ENCODE data around the gene DHX38. TPM values are rescaled to one million over a fixed set of nuclear protein-coding genes. Genes with fewer than 3 reads are reported as not detected.

Gene DHX38
- polyA plus RNA-seq, 1 of the 3 experiments (the other 2 are of a cell fraction): 75.0 TPM

DNA sequence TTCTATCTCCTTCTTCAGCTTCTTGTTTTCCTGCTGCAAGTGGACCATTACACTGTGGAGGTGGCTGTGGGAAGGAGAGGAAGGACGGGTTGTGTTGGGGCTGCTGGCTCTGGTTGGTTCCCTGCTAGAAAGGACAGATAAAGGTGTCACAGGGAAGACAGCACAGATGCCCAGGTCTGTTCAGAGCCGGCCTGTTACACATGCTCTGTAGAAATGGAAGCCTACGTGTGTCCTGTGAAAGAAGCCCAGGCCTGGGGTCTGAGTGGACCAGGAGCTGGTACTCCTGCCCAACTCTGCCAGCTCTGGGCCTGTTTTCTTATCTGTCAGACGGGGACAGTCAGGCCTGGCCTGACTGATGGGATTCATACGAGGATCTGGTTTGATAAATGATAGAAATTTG is 26.4 kb downstream of the DHX38 start:
- Histone ChIP-seq H3K9me2 (no peaks in the 10 kb centered on the region), H4K20me1 (ENCODE audit: insufficient read depth) (no peaks in the 10 kb centered on the region), H3K27ac (ENCODE audit: low read depth in 2 of 2, low read length in 1 of 2) (no peak overlapping the region), H3F3A (replicated peaks; ENCODE audit: insufficient read depth) (no peaks in the 10 kb centered on the region), H3K36me3 (replicated peaks in 1 of 2; ENCODE audit: control insufficient read depth in 1 of 2, insufficient read depth in 2 of 2, low read length in 1 of 2) (peaks cover 0 to 4% of the 10 kb centered on the region in 2 experiments), H3K9ac (no peak overlapping the region), H2AFZ (ENCODE audit: low read depth) (no peak overlapping the region), H3K4me3 (ENCODE audit: low read depth in 2 of 2, low read length in 1 of 2) (no peak overlapping the region), H3K9me3 (no peaks in the 10 kb centered on the region), H3K4me2 (no peak overlapping the region), H3K79me2 (ENCODE audit: insufficient read depth) (no peaks in the 10 kb centered on the region), H3K4me1 (ENCODE audit: control insufficient read depth in 1 of 2, insufficient read depth in 2 of 2, low read depth in 1 of 2, low read length in 1 of 2) (peaks cover 0 to 2% of the 10 kb centered on the region in 2 experiments; a peak in 2 of 4 replicates), H3K27me3 (ENCODE audit: insufficient read depth) (no peaks in the 10 kb centered on the region)
- CTCF ChIA-PET: no interaction called here
- 80% methylated on average over 5 of the region's 5 CpGs for WGBS (ENCODE audit: low lambda C conversion rate)
- DNase-seq: no peak
- TF ChIP-seq POLR2AphosphoS5 (IDR thresholded peaks at IDR 0.05; ENCODE audit: low read depth, low read length) (no peak), TAF1 (IDR thresholded peaks at IDR 0.05; ENCODE audit: borderline replicate concordance, low read depth, low read length) (no peak), TCF12 (IDR thresholded peaks at IDR 0.05) (no peak), JUND (IDR thresholded peaks at IDR 0.05) (no peak), MEF2A (IDR thresholded peaks at IDR 0.05; ENCODE audit: borderline replicate concordance, low read depth) (no peak), RAD21 (IDR thresholded peaks at IDR 0.05; ENCODE audit: low read length) (no peak), RCOR1 (IDR thresholded peaks at IDR 0.05; ENCODE audit: low read length) (no peak), SIN3A (IDR thresholded peaks at IDR 0.05; ENCODE audit: borderline replicate concordance, low read depth, low read length) (no peak), EP300 (IDR thresholded peaks at IDR 0.05; ENCODE audit: borderline replicate concordance in 1 of 2, low read depth in 1 of 2, low read length in 1 of 2) (no peak), GATA2 (CRISPR knock-in tag; IDR thresholded peaks at IDR 0.05) (no peak), EZH2phosphoT487 (IDR thresholded peaks at IDR 0.05; ENCODE audit: borderline replicate concordance, low read depth) (no peak), TEAD4 (IDR thresholded peaks at IDR 0.05; ENCODE audit: borderline replicate concordance, insufficient read depth) (no peak), NFIC (IDR thresholded peaks at IDR 0.05; ENCODE audit: borderline replicate concordance) (no peak), RXRA (IDR thresholded peaks at IDR 0.05; ENCODE audit: borderline replicate concordance, low read depth) (no peak)
- TF ChIP-seq, protein P1, sequence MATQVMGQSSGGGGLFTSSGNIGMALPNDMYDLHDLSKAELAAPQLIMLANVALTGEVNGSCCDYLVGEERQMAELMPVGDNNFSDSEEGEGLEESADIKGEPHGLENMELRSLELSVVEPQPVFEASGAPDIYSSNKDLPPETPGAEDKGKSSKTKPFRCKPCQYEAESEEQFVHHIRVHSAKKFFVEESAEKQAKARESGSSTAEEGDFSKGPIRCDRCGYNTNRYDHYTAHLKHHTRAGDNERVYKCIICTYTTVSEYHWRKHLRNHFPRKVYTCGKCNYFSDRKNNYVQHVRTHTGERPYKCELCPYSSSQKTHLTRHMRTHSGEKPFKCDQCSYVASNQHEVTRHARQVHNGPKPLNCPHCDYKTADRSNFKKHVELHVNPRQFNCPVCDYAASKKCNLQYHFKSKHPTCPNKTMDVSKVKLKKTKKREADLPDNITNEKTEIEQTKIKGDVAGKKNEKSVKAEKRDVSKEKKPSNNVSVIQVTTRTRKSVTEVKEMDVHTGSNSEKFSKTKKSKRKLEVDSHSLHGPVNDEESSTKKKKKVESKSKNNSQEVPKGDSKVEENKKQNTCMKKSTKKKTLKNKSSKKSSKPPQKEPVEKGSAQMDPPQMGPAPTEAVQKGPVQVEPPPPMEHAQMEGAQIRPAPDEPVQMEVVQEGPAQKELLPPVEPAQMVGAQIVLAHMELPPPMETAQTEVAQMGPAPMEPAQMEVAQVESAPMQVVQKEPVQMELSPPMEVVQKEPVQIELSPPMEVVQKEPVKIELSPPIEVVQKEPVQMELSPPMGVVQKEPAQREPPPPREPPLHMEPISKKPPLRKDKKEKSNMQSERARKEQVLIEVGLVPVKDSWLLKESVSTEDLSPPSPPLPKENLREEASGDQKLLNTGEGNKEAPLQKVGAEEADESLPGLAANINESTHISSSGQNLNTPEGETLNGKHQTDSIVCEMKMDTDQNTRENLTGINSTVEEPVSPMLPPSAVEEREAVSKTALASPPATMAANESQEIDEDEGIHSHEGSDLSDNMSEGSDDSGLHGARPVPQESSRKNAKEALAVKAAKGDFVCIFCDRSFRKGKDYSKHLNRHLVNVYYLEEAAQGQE (IDR thresholded peaks at IDR 0.05; ENCODE audit: low read depth, low read length): no peak
- TF ChIP-seq, protein P2, sequence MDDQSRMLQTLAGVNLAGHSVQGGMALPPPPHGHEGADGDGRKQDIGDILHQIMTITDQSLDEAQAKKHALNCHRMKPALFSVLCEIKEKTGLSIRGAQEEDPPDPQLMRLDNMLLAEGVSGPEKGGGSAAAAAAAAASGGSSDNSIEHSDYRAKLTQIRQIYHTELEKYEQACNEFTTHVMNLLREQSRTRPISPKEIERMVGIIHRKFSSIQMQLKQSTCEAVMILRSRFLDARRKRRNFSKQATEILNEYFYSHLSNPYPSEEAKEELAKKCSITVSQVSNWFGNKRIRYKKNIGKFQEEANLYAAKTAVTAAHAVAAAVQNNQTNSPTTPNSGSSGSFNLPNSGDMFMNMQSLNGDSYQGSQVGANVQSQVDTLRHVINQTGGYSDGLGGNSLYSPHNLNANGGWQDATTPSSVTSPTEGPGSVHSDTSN (IDR thresholded peaks at IDR 0.05): no peak
- TF ChIP-seq, protein P3, sequence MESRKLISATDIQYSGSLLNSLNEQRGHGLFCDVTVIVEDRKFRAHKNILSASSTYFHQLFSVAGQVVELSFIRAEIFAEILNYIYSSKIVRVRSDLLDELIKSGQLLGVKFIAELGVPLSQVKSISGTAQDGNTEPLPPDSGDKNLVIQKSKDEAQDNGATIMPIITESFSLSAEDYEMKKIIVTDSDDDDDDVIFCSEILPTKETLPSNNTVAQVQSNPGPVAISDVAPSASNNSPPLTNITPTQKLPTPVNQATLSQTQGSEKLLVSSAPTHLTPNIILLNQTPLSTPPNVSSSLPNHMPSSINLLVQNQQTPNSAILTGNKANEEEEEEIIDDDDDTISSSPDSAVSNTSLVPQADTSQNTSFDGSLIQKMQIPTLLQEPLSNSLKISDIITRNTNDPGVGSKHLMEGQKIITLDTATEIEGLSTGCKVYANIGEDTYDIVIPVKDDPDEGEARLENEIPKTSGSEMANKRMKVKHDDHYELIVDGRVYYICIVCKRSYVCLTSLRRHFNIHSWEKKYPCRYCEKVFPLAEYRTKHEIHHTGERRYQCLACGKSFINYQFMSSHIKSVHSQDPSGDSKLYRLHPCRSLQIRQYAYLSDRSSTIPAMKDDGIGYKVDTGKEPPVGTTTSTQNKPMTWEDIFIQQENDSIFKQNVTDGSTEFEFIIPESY (IDR thresholded peaks at IDR 0.05; ENCODE audit: borderline replicate concordance, low read depth): no peak
- TF ChIP-seq, protein P4, sequence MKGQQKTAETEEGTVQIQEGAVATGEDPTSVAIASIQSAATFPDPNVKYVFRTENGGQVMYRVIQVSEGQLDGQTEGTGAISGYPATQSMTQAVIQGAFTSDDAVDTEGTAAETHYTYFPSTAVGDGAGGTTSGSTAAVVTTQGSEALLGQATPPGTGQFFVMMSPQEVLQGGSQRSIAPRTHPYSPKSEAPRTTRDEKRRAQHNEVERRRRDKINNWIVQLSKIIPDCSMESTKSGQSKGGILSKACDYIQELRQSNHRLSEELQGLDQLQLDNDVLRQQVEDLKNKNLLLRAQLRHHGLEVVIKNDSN (IDR thresholded peaks at IDR 0.05; ENCODE audit: borderline replicate concordance, low read depth): no peak
- TF ChIP-seq, protein P5, sequence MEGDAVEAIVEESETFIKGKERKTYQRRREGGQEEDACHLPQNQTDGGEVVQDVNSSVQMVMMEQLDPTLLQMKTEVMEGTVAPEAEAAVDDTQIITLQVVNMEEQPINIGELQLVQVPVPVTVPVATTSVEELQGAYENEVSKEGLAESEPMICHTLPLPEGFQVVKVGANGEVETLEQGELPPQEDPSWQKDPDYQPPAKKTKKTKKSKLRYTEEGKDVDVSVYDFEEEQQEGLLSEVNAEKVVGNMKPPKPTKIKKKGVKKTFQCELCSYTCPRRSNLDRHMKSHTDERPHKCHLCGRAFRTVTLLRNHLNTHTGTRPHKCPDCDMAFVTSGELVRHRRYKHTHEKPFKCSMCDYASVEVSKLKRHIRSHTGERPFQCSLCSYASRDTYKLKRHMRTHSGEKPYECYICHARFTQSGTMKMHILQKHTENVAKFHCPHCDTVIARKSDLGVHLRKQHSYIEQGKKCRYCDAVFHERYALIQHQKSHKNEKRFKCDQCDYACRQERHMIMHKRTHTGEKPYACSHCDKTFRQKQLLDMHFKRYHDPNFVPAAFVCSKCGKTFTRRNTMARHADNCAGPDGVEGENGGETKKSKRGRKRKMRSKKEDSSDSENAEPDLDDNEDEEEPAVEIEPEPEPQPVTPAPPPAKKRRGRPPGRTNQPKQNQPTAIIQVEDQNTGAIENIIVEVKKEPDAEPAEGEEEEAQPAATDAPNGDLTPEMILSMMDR (IDR thresholded peaks at IDR 0.05): no peak
- TF ChIP-seq, protein P6, sequence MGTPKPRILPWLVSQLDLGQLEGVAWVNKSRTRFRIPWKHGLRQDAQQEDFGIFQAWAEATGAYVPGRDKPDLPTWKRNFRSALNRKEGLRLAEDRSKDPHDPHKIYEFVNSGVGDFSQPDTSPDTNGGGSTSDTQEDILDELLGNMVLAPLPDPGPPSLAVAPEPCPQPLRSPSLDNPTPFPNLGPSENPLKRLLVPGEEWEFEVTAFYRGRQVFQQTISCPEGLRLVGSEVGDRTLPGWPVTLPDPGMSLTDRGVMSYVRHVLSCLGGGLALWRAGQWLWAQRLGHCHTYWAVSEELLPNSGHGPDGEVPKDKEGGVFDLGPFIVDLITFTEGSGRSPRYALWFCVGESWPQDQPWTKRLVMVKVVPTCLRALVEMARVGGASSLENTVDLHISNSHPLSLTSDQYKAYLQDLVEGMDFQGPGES (IDR thresholded peaks at IDR 0.05; ENCODE audit: low read depth, low read length): no peak
- POLR2A ChIA-PET: interaction anchor here (0.6 kb wide), 1 partner anchor 228 kb away, joined by 6 read pairs; no protein-coding TSS in a partner anchor

Measured in SK-N-SH (cell line).